Measurements from ENCODE around the gene DAPK2.

Gene DAPK2

DNA sequence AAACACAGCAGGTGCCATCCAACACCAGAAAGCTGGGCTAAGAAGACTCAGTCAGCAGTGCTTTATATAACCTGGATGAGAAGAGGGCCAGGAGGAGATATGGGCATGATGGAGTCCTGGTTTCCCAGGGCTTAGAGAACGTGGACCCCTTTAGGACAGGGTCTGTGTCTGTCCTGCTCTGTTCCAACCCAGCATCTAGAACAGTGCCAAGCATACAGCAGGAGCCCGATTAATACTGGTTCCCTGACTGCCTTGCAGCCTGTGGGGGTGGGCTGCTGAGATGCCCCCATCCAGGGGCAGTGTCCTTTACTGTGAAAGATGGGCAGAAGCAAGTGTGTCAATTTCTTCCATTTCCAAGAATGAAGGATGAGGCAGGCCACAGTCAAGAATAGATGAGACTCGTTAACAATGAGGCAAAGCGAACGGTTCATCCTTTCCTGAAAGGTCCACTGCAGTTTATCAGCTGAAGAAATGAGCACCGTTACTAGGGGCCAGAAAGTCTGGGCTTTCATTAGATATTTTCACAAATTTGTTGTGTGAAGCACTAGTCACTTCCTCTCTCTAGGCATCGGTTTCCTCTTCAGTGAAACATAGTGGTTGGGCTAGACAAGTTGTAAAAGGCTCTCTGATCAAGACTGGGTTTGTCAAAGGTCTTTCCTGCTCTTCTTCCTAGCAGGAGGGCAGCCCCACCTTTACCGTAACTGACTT lies 140.6 kb downstream of the DAPK2 start:
- H3K4me1 ChIP-seq (ENCODE audit: insufficient read depth, low read length) = no peaks in the 10 kb centered on the region
- H3K79me2 ChIP-seq (ENCODE audit: insufficient read depth, low read length) = no peaks in the 10 kb centered on the region
- H4K20me1 ChIP-seq (ENCODE audit: insufficient read depth, low read length) = no peaks in the 10 kb centered on the region
- H3K36me3 ChIP-seq (ENCODE audit: insufficient read depth, low read length) = no peaks in the 10 kb centered on the region
- DNase-seq (no peak), ATAC-seq (ENCODE audit: insufficient read depth, low read depth) (no peak)
- TF ChIP-seq, protein P1, sequence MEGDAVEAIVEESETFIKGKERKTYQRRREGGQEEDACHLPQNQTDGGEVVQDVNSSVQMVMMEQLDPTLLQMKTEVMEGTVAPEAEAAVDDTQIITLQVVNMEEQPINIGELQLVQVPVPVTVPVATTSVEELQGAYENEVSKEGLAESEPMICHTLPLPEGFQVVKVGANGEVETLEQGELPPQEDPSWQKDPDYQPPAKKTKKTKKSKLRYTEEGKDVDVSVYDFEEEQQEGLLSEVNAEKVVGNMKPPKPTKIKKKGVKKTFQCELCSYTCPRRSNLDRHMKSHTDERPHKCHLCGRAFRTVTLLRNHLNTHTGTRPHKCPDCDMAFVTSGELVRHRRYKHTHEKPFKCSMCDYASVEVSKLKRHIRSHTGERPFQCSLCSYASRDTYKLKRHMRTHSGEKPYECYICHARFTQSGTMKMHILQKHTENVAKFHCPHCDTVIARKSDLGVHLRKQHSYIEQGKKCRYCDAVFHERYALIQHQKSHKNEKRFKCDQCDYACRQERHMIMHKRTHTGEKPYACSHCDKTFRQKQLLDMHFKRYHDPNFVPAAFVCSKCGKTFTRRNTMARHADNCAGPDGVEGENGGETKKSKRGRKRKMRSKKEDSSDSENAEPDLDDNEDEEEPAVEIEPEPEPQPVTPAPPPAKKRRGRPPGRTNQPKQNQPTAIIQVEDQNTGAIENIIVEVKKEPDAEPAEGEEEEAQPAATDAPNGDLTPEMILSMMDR (IDR thresholded peaks at IDR 0.05; ENCODE audit: borderline replicate concordance, extremely low read depth, low read length, poor library complexity, severe bottlenecking) = no peak
- no peak for TF ChIP-seq EZH2 (IDR thresholded peaks at IDR 0.05; ENCODE audit: borderline replicate concordance, low read depth, low read length, severe bottlenecking)
- H3K4me2 ChIP-seq (ENCODE audit: insufficient read depth, low read length) = no peak overlapping the region
- no peaks in the 10 kb centered on the region for H3K27me3 ChIP-seq (ENCODE audit: insufficient read depth, low read length, poor library complexity)
- H2AFZ ChIP-seq (ENCODE audit: low read depth, low read length) = no peak overlapping the region; the same call in 1 of the 2 replicates
- no peak overlapping the region for H3K27ac ChIP-seq (ENCODE audit: low read length)
- H3K4me3 ChIP-seq (ENCODE audit: low read depth in 1 of 2, low read length in 2 of 2) = no peak overlapping the region
- H3K9ac ChIP-seq (ENCODE audit: low read depth, low read length) = no peak overlapping the region
- H3K9me3 ChIP-seq (ENCODE audit: insufficient read depth, low read length, severe bottlenecking) = no peaks in the 10 kb centered on the region

DNA sequence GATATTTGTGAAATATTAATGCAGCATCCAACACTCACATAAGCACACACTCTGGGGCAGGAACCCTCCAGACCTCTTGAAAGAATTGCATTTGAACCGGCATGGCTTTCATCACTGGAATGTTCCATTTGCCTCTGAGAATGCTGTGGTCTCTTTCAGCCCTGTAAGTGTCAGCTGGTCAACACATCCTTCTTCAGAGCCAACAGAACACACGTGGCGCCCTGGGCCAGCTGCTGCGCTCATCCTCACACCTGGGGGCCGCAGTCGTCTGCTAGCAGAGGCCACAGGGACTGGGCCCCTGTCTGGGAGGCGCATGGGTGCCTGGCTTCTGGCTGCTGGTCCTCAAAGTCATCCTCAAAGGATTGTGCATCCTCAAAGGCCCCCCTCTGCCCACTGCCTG lies 141.2 kb downstream of the DAPK2 start:
- H3K9ac ChIP-seq (ENCODE audit: low read depth, low read length) = no peak overlapping the region
- H3K9me3 ChIP-seq (ENCODE audit: insufficient read depth, low read length, severe bottlenecking) = no peaks in the 10 kb centered on the region
- no peaks in the 10 kb centered on the region for H3K4me1 ChIP-seq (ENCODE audit: insufficient read depth, low read length)
- H3K27ac ChIP-seq (ENCODE audit: low read length) = no peak overlapping the region
- no peak overlapping the region for H2AFZ ChIP-seq (ENCODE audit: low read depth, low read length)
- no peak for ATAC-seq (ENCODE audit: insufficient read depth, low read depth)
- no peak for DNase-seq
- H3K4me3 ChIP-seq (ENCODE audit: low read depth in 1 of 2, low read length in 2 of 2) = no peak overlapping the region
- no peaks in the 10 kb centered on the region for H3K27me3 ChIP-seq (ENCODE audit: insufficient read depth, low read length, poor library complexity)
- H3K36me3 ChIP-seq (ENCODE audit: insufficient read depth, low read length) = no peaks in the 10 kb centered on the region
- H3K79me2 ChIP-seq (ENCODE audit: insufficient read depth, low read length) = no peaks in the 10 kb centered on the region
- TF ChIP-seq, protein P1 (IDR thresholded peaks at IDR 0.05; ENCODE audit: borderline replicate concordance, extremely low read depth, low read length, poor library complexity, severe bottlenecking) = no peak
- TF ChIP-seq EZH2 (IDR thresholded peaks at IDR 0.05; ENCODE audit: borderline replicate concordance, low read depth, low read length, severe bottlenecking) = no peak
- H3K4me2 ChIP-seq (ENCODE audit: insufficient read depth, low read length) = no peak overlapping the region
- H4K20me1 ChIP-seq (ENCODE audit: insufficient read depth, low read length) = no peaks in the 10 kb centered on the region

DNA sequence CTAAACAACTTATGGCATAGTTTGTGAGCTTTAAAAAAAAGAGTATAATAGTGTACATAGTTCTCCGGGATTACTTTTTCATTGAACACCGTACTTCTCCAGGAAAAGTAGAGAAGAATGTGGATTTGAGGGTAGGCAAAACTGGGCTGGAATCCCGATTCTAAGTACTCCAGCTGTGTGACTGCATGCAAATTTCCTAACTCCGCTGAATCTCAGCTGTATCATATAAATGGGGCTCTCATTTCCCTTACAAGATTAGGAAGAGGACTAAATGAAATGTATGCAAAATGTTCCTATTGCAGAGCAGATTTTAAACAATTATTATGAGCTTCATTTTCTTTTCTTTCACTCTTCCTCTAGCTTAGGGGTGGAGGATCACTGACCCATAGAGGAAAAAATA lies 142.2 kb downstream of the DAPK2 start:
- H3K79me2 ChIP-seq (ENCODE audit: insufficient read depth, low read length) = no peaks in the 10 kb centered on the region
- no peaks in the 10 kb centered on the region for H3K4me1 ChIP-seq (ENCODE audit: insufficient read depth, low read length)
- H4K20me1 ChIP-seq (ENCODE audit: insufficient read depth, low read length) = no peaks in the 10 kb centered on the region
- no peak for ATAC-seq (ENCODE audit: insufficient read depth, low read depth)
- no peaks in the 10 kb centered on the region for H3K36me3 ChIP-seq (ENCODE audit: insufficient read depth, low read length)
- H3K27ac ChIP-seq (ENCODE audit: low read length) = no peak overlapping the region
- H2AFZ ChIP-seq (ENCODE audit: low read depth, low read length) = no peak overlapping the region
- H3K27me3 ChIP-seq (ENCODE audit: insufficient read depth, low read length, poor library complexity) = no peaks in the 10 kb centered on the region
- no peak for DNase-seq
- no peak overlapping the region for H3K4me3 ChIP-seq (ENCODE audit: low read depth in 1 of 2, low read length in 2 of 2)
- H3K9ac ChIP-seq (ENCODE audit: low read depth, low read length) = no peak overlapping the region
- no peak overlapping the region for H3K4me2 ChIP-seq (ENCODE audit: insufficient read depth, low read length)
- H3K9me3 ChIP-seq (ENCODE audit: insufficient read depth, low read length, severe bottlenecking) = no peaks in the 10 kb centered on the region
- TF ChIP-seq EZH2 (IDR thresholded peaks at IDR 0.05; ENCODE audit: borderline replicate concordance, low read depth, low read length, severe bottlenecking) = no peak
- TF ChIP-seq, protein P1 (IDR thresholded peaks at IDR 0.05; ENCODE audit: borderline replicate concordance, extremely low read depth, low read length, poor library complexity, severe bottlenecking) = no peak
